HK-2 (cell line): ENCODE measurements around the gene TJAP1.
A peak's percentile ranks its signal among the peaks of the same experiment; 100 is the strongest.

Experiments used
- DNase-seq: peaks from one replicate; pipeline ENCODE4 v3.0.0-alpha.2; 2018; ENCODE audit not compliant: unreplicated experiment

TJAP1 gene

GRCh38 chr6:43504756-43505593, 27.6 kb downstream of the TJAP1 start:
- no peak for DNase-seq

- DNase-seq, result no peak
Observed at GRCh38 chr6:43505718-43506117, 28.3 kb downstream of the TJAP1 start.

- DNase-seq, result no peak
Observed at GRCh38 chr6:43506171-43506570, 28.8 kb downstream of the TJAP1 start.

GRCh38 chr6:43506667-43507471, 29.5 kb downstream of the TJAP1 start:
- peak; percentile 85 for DNase-seq

GRCh38 chr6:43508481-43509141, 31.2 kb downstream of the TJAP1 start:
- DNase-seq, result no peak

GRCh38 chr6:43509142-43509983, 32.0 kb downstream of the TJAP1 start:
- peak; percentile 21 for DNase-seq

- DNase-seq, result peak; percentile 81
Observed at GRCh38 chr6:43509984-43510826, 32.8 kb downstream of the TJAP1 start, which contains the start of gene LRRC73. Gene LRRC73, minus strand, starts transcription at chr6:43510346. Its CDS starts 561 bp downstream, at chr6:43509785.

GRCh38 chr6:43510827-43511163, 33.4 kb downstream of the TJAP1 start:
- DNase-seq, result no peak

- no peak for DNase-seq
Observed at GRCh38 chr6:43511824-43512415, 34.5 kb downstream of the TJAP1 start.

- DNase-seq, result no peak
Observed at GRCh38 chr6:43515808-43516207, 38.4 kb downstream of the TJAP1 start.

- DNase-seq, result no peak
Observed at GRCh38 chr6:43516367-43516696, 39.0 kb downstream of the TJAP1 start.

- DNase-seq, result peak; percentile 96
Observed at GRCh38 chr6:43516697-43517504, 39.5 kb downstream of the TJAP1 start, which contains the start of the genes POLR1C and YIPF3. Gene POLR1C, plus strand, starts transcription at chr6:43517089. Its CDS starts 21 bp downstream, at chr6:43517110. Gene YIPF3, minus strand, starts transcription at chr6:43516926. Its CDS starts 119 bp downstream, at chr6:43516807.

GRCh38 chr6:43517505-43518357, 40.4 kb downstream of the TJAP1 start:
- no peak for DNase-seq

- no peak for DNase-seq
Observed at GRCh38 chr6:43520097-43520496, 42.7 kb downstream of the TJAP1 start.

GRCh38 chr6:43521836-43522235, 44.5 kb downstream of the TJAP1 start:
- no peak for DNase-seq

GRCh38 chr6:43522547-43523261, 45.3 kb downstream of the TJAP1 start:
- no peak for DNase-seq

GRCh38 chr6:43523284-43523683, 45.9 kb downstream of the TJAP1 start:
- no peak for DNase-seq
